SW 1271 (cell line): ENCODE data around the gene APOA1.
"Not testable (repeated sequence)": the region's sequence is repeated elsewhere in the genome, so short reads cannot be mapped to it uniquely, and the experiment has no call there.

Source experiments
- DNase-seq, 2 experiments: peaks; one replicate each; lab custom pipeline; 2025; lab: John Stamatoyannopoulos, UW

Gene APOA1

DNA sequence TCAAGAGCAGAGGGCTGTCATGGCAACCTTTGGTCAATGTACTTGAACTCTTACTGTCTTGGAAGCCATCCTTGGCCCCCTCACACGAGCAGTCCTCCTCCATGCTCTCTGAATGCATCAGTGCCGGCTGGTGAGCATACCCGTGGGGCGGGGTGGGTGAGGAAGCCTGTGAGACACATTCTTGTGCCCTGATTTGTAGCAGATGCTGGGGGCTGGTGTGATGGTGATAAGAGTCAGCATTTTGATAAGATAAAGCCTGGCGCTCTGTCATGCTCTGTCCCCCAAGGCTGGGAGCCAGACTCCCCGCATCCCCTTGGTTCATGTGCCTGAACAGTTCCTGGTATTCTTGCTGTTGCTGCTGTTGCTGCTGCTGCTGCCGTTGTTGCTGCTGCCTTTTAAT, 20.5 kb upstream of the APOA1 start:
- DNase-seq: no peak

DNA sequence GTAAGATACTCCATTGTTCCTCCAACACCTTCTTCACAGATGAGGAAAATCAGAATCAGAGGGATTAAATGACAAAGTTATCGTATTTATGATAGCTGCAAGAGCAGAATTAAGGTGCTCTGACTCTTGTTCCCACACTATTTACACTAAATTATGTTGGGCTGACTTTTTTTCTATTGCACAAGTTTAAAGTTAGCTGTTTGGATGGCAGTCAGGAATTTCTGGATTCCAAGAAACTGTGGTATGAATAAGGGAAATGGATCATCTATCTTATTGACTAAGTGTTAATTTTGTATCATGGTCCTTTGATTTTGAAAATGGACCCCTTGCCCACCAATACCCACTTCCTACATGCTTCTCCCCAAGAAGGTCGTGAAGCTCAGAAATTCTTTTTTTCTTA, 19.9 kb upstream of the APOA1 start:
- DNase-seq: no peak

GRCh38 chr11:116856423-116856822, 19.0 kb upstream of the APOA1 start:
- DNase-seq: no peak

GRCh38 chr11:116855413-116855812, 18.0 kb upstream of the APOA1 start:
- no peak for DNase-seq

- peak; percentile 13 to 56 for DNase-seq
These were observed 16.1 kb upstream of the APOA1 start for GRCh38 chr11:116853461-116854073.

DNA sequence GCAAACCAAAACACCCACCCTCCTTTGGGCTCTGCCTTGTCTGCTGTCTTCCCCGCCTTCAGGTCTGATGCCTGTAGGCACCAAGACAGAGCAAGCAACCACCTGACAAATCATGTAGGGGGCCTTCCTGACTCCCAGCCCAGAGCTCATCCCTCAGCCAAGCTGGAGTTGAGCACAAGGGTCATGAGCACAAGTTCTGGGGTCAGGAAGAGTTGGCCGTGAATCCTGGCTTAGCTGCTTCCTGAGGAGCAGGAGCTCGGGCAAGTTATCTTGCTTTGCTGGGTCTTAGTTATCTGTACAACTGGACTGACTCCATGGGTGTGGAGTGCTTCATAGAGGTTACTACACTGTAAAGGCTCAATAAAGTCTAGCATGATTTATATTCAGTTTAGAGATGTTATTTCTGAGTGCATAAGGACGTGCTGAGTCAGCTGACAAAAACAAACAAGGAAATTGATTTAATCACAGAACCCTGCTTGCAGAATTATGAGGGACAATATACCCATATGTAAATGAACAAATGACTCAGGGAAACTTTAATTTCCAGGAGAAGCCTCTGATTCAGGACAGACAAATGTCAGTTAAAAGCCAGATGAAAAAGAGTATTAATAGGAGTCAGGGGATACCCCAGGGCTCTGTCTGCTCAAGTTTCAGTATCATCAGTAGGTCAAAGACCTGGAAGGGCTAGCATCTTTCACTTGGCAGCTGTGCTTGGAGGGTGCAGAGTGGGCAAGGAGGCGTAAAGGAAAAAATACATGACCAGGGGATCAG, 15.0 kb upstream of the APOA1 start:
- DNase-seq: no peak

DNA sequence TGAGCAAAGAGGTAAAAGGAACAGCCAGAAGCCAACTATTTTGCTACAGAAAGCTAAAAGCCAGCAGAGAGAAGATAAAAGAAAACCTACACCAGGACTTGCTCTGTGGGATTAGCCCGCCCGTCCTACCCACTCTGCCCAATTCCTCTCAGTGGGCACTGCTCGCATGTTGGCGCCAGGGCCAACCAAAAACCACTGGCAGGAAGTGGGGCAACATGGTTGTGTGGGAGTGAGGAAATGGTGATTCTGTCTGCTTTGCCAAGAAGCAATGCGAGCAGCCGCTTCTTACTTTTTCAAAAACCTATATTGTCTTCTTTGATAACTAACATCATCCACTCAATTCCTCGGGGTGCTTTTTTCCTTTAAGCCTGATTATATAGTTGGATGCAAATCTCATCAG, 14.2 kb upstream of the APOA1 start:
- no peak for DNase-seq

DNA sequence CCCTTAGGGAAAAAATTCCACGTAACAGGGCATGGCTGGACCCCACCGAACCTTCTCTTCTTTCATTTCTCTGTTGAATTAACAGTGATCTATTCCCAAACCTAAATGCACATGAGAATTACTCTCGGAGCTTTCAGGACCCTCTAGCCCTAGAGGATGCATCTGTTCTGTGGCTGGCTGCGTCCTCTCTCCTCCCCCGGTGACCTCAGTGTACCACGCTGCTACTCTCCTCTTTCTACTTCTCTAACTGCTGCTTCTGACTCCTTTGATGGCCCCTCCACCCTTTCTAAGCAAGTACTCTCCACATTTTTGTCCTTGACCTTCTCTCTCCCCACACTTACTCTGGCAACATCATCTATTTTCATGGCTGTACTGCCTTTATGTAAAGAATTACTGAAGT, 12.1 kb upstream of the APOA1 start:
- DNase-seq: no peak

GRCh38 chr11:116849060-116849459, 11.6 kb upstream of the APOA1 start:
- no peak for DNase-seq

DNA sequence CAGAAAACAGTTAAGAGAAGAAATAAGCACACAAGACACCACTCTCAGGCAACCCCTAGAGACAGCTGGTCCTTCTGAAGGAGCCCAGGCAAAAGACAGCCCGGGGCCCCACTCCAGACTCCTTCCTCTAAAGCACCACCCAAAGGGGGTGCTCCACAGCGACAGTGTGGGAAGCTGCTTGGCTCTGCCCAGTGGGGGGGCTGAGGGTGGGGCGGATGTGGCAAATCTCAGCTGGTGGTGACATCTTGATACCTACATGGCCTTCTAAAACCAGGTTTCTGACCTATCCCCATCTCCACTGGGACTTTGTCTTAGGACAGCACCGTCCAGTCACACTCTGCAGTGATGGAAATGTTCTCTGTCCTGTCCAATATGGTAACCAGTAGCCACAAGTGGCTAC, 10.2 kb upstream of the APOA1 start:
- no peak for DNase-seq

GRCh38 chr11:116844722-116845121, 7.3 kb upstream of the APOA1 start:
- DNase-seq: no peak

GRCh38 chr11:116843661-116844060, 6.2 kb upstream of the APOA1 start:
- DNase-seq: no peak

- no peak for DNase-seq
These were observed 5.5 kb upstream of the APOA1 start for GRCh38 chr11:116842909-116843308.

DNA sequence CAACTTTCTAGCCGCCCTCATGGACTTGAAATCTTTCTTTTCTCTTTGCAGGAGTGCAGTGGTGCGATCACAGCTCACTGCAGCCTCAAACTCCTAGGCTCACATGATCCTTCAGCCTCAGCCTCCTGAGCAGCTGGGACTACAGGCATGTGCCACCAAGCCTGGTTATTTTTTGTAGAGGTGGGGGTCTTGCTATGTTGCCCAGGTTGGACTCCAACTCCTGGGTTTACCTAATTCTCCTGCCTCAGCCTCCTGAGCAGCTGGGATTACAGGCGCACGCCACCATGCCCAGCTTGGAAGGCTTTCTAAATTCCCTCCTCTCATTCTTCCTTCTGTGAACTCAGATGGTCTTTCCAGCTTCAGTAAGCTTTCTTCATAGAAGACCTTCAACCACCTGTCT, 4.7 kb upstream of the APOA1 start:
- DNase-seq: no peak

- no peak for DNase-seq
These were observed 3.4 kb upstream of the APOA1 start for GRCh38 chr11:116840746-116841296.

DNA sequence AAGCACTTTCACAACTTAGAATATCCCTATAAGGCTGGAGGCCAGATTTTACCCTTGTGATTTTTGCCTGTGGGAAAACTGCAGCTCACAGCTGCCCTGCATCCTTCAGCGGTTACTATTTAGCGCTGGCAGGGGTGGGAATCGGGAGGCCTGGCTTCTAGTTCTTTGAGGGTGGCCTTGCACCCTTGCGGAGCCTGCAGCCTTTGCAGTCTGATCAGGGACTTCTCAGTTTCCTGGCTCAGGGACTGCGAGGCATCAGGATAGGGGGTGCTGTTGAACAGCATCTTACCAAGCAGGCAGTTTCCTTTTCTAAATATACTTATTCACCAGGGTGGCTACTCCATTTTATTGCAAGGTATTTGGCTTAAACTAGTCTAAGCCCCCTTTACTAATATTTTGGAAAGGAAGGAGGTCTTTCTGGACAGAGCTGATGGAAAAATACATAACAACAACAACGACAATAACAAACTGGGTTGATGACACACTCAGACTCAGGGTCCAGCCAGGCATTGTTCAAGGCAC, 2.9 kb upstream of the APOA1 start:
- DNase-seq: no peak

- no peak for DNase-seq
These were observed 1.1 kb upstream of the APOA1 start for GRCh38 chr11:116838321-116839084.

DNA sequence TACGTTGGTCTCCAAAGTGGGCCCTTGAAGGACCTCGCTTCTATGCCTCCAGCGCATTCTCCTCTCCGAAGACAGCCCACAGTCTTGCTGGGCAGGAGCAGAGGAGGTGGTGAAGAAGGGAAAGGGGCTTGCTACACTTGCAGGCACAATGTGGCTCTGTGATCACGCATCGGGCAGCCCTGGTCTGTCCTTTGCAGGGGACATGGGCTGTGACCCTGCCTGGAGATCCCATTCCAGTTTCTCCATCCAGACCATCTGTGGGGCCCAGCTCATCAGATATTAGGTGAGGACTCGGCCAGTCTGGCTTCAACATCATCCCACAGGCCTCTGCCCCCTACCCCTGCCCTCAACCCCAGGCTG, 810 bp downstream of the APOA1 start:
- no peak for DNase-seq

GRCh38 chr11:116835791-116836631, 1.4 kb downstream of the APOA1 start:
- peak; percentile 57 to 60 for DNase-seq

DNA sequence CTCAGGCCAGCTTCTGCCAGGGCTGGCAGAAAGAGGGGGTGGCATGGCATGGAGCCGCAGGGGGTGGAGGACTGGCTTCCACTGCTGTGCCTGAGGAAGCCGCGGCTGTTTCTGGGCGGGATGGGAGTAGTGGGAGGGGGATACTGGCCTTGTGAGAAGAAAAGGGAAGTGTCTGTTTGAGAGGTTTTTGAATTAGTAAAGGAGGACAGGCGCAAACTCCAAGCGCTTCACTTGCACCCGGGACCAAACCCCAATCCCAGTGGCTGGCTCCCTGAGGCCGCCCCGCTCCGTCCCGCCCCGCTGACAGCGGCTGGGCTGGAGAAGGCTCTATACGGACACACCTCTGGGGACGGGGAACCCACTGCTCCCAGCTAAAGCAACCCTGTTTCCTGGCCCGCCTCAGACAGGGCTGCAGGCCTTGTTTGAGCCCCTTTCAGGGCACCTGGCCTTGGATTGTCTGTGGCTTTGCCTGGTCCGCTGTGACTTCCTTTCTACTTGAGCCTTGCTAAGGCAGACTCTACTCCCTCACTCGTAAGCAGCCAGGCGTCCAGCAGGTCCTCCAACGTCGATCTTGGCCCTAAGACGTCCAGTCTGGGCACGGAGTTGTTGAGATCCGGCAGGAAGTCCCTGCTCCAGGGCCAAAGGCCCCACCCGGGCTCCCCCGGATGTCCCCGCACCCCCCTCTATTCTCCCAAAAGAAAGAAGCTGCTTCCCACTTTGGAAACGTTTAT, 2.2 kb downstream of the APOA1 start:
- no peak for DNase-seq

DNA sequence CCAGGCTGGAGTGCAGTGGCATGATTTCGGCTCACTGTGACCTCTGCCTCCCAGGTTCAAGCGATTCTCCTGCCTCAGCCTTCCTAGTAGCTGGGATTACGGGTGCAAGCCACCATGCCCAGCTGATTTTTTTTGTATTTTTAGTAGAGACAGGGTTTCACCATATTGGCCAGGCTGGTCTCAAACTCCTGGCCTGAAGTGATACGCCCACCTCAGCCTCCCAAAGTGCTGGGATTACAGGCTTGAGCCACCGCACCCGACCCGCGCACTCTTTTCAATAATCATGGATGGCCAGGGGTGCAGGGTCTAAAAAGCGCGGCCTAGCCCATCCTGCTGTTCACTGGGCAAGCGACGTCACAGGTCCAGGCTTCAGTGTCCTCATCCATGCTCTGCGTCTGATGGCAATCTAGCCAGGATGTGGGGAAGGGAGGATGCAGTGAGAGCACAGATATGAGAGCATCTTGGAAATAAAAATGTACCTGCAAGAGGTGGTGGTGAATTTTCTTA, 2.8 kb downstream of the APOA1 start:
- not testable (repeated sequence) for DNase-seq
